GM21576 (cell line): ENCODE measurements around the gene CBLB.
"Not testable (repeated sequence)": the region's sequence is repeated elsewhere in the genome, so short reads cannot be mapped to it uniquely, and the experiment has no call there.

ENCODE experiments used
- ATAC-seq: cut with Tn5 transposase; IDR thresholded peaks from one replicate; pipeline ENCODE4 v1.9.1; 2021; ENCODE audit warnings: mild to moderate bottlenecking, moderate library complexity; ENCODE audit not compliant: unreplicated experiment

CBLB gene

DNA sequence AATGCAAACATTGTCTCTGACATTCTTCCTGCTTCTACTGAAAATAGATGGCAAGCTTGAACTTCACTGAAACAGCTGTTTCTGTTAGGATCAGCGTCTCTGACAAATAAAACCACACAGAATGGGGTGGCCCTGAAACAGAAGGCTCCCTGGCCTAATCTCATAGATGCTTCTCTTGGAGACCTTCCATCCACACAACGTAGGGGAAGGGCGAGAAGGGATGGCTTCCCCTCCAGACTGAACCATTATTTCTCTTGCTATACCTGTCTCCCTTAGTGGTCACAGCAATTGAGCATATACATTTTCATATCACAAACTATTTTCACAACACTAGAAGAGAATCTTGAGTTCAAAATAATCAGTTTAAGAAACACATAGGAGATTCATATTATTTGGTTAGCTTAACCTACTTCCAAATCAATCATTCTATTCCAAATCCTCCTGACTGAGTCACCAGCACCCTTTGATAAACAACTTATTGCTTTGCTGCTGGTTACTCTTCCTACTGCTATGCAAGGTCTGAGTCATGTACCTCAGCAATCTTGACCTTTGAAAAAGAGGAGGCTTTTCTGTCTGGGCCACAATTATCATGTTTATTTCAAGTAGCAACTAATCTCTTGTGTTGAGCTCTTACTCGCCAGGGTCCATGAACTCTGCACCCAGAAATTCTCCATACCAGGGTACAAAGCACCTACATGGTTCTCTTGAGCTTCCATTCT is 45.5 kb downstream of the CBLB start:
- no peak for ATAC-seq

DNA sequence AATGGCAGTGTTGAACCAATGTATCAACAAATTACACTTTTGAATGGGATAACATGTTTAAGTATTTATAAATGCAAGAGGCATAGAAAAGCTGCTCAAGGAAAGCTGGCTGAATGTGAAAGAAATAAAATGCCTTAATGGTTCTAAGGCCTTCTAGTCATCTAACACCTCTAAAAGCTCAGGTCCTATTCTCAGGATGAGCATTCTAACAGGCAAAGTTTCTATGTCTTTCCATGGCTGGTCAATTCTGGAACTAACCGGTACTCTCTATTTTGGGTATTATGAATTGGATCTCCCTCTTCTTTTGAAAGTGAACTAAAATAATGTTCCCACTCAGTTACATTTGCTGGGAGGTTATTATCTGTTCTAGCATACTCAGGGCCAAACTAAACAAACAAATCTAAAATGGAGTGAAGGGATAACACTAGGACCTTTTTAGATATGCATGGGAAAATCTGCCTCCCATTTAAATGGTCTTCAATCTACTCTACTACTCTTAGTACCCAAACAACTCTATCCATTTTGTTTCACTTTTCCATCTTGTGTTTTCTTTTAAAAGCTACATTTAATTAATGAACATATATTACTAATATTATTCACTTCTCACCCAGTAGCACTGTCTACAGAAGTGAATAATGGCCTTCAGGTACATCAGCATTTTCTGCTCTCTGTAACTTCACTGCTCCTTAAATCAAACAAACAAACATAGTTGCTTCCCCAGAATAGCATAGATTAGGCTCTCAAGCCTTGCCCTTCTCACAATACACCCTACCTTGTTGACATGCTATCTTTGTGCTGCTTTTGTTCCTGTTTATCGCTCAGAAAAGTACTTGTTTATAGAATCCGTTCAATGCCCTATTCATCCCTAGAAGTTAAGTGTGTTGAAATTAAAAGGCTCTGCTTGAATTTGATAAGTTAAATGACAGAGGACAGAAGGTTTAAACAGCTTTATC is 46.4 kb downstream of the CBLB start:
- no peak for ATAC-seq

DNA sequence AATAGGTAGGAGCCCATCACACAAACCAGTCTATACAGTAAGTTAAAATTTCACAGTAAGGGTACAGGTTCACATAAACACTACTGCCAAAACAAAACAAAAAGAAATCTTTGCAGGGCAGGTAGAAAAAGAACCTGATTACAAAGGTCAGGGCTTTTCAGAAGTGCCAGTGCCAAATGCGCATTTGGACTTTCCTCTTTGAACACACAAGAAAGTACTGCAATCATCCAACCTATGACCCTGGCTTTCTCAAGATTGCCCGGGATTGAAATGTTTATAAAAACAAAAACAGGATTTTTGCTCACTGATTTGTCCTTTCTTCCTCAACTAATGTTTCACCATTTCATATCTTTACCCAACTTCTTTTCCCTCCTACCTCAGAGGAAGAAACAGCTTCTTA is 47.4 kb downstream of the CBLB start:
- ATAC-seq: no peak

DNA sequence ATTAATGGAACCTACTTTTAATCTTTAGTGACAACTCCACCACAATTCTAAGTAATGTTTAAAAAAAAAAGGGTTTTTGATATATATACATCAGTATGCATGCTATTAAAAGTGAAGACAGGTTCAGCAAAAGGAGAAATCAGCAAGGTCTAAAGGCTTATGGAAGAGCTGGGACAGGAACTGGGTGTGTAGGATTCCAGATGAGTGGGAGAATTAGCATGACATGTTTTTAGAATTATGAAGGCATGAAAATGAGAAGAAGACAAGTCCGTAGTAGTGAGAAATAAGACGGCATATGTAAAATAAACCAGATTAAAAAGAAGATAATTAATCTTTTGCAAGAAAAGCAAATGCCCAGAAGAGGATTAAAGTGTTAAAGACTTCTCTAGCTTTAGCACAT is 52.0 kb downstream of the CBLB start:
- ATAC-seq: no peak

DNA sequence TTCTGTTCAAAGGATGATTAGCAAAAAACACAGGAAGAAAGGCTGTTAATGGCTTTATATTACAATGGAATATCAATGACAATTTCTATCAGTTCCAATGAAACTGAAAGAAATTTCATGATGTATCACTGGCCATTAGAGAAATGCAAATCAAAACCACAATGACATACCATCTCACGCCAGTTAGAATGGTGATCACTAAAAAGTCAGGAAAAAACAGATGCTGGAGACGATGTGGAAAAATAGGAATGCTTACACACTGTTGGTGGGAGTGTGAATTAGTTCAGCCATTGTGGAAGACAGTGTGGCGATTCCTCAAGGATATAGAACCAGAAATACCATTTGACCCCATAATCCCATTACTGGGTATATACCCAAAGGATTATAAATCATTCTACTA is 53.5 kb downstream of the CBLB start:
- ATAC-seq: not testable (repeated sequence)

DNA sequence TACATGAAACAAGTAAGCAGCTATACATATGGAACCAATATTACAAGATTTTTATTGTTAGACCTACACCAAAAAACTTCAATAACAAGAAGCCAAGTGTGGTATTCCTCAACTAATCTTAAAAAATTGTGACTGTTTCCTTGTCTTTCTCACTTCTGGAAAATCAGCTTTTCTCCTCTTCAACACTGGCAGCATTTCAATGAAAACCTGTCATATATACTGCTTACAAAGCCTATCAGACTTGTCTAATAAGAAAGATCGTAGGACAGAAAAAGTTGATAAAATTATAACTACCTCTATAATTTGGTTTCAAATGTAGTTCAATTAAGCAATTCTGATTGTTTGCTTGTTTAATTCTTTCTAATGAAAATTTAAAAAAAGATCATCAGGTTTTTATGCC is 55.1 kb downstream of the CBLB start:
- no peak for ATAC-seq

DNA sequence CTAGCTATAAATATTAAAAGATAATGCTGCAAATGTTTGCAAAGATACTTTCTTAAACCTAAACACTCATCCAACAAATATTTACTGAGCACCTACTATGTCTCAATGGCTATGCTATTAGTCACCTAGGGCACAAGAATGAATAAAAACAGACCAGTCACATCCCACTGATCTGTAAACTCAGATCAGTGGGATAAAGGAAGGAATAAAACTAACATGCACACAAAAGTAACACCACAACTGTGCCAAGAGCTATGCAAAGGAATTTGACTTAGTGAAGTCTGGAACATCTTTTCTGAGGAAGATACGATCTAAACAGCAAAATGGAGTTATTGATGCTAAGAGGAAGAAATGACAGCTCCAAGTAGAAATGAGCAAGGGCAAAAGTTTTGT is 56.6 kb downstream of the CBLB start:
- no peak for ATAC-seq

DNA sequence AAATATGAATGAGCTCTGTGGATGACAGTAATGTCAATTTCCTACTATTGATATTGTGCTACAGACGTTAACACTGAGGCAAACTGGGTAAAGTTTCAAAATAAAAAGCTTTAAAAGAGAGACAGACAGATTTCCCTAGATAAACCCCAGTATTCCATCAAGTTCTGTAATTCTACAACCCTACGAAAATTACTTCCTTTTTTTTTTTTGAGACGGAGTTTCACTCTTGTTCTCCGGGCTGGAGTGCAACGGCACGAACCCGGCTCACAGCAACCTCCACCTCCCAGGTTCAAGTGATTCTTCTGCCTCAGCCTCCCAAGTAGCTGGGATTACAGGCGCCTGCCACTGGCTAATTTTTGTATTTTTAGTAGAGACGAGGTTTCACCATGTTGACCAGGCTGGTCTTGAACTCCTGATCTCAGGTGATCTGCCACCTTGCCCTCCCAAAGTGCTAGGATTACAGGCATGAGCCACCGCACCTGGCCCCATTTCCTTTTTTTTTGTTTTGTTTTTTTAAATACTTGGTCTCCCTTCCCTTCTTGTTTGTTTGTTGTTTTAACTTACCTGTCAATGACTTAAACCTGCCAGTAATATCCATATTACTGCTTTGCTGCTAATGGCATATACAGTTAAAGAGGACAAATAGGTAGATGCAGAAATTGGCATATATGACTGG is 57.2 kb downstream of the CBLB start:
- ATAC-seq: no peak

DNA sequence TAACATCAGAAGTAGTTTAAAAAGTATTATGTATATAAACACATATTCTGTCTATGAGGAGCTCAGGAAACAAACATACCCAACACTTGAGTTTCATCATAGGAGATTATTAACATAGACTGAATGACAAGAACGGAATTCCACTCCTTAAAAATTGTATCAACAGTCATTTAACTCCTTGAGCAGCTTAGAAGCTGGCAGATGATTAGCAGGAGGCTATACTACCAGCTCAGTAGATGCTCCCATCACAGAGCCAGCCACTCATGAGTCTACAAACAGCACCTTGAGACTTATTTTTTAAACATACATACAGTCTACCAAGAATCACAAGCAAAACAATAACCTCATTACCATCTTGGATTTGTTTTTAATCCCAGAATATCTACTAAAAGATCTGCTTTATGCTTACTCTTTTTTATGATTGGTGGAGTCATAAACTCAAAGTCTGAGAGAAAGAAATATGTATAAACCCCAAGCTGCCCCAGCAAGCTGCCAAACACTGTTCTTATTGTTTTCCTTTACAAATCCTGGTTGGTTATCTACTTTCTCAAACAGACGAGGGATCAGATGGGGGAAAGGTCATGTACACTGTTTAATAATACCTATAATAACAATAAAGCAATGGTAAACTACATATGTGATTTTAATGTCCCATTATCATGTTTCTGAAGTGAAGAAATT is 59.5 kb downstream of the CBLB start:
- ATAC-seq: no peak

DNA sequence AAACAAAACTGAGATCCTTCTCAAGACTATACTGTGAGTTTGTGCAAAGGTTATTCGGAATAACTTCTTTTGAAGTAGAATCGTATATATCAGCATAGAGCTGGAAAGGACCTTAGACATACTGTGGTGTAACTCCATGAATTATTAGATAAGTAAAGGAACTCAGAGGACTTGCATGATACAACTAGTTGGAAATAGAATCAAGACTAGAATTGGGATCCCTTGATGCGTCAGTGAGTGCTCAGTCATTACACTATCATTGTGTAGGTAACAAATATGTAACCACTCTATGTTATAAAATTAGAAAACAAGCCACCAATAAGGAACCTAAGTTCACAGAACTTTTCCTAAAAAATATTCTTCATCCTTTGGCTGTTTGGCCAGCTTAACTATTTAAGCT is 61.1 kb downstream of the CBLB start:
- ATAC-seq: no peak

DNA sequence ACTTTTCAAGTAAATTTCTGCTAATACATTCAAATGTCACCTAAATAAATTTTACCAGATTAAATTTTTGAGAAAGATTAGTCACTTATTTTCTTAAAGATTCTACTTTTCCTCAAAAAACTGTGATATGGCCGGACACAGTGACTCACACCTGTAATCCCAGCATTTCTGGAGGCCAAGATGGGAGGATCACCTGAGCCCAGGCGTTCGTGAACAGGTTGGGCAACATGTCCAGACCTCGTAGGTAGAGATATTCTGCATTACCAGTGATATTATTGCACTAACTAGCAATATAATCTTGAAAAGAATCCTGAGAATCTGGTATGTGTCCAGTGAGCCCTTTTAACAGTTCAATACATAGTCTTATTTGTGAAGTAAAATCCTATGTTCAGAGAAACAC is 61.7 kb downstream of the CBLB start:
- ATAC-seq: no peak

DNA sequence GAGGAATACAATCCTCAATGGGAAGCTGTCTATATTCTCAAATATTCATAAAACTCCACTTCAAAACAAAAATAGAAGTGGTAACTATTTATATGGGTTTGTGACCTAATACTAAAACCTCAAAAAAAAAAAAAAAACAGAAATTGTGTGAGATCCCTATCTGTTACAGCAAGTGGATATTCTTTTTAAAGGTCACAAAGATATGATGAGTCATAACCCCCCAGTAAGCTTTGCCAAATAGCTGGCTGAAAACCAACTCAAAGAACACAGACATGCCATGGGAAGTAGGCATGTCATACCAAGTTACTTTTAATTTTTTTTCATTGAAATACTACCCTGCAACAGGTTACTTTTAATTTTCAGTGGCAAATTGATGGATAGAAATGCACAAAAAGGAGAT is 62.5 kb downstream of the CBLB start:
- ATAC-seq: no peak

DNA sequence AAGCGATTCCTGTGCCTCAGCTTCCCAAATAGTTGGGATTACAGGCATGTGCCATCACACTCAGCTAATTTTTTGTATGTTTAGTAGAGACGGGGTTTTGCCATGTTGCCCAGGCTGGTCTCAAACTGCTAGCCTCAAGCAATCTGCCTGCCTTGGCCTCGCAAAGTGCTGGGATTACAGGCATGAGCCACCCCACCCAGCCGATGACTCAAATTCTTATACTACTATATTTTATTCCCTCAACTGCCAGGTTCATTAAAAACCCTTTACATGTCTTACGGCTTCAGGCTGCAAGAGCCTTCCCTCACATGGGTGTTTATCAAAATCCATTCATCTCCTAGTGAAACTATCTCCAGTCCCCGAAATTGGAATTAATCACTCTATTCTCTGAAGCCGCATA is 63.4 kb downstream of the CBLB start:
- ATAC-seq: no peak

DNA sequence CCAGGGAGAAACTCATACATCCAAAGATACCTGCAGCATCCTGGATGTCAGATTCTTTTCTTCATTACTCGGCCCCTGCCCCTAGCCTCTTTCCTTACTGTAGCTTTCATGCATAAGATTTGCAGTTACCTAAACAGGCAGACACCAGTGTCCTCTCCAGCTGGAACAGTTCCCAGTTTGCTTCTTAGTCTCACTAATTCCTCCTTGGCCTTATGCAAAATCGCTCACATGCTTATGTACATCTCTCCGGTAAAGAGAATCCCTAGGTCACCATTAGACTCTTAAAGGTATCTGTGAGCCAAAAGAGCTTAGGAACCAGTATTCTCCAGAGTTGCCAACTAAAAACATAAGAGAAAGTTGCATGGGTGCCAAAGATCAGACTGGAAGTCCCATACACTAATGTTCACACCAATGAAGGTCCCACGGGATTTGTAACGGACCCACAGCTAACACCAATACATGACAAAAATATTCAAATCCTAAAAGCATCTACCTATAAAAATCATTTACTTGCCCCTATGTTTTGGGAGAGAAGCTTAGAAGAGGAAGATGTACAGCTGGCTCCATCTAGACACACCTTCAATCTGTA is 66.6 kb downstream of the CBLB start:
- no peak for ATAC-seq

DNA sequence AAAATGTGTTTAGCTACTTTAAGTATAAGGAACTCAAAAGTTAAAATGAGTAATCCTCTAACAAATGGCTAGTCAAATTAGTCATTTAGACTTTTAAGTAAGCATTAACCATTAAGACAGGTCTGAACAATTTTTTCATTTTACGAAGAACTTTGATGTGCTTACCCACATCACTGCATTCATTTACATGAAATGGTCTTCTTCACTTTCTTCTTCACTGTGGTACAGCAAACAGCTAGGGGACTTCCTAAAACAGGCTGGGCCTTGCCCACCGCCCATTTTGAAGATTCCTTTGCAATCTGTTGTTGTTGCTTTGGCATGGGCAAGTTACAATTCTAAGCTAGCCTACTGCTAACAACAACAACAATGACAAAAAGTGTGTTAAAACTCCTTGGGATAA is 67.4 kb downstream of the CBLB start:
- ATAC-seq: no peak

DNA sequence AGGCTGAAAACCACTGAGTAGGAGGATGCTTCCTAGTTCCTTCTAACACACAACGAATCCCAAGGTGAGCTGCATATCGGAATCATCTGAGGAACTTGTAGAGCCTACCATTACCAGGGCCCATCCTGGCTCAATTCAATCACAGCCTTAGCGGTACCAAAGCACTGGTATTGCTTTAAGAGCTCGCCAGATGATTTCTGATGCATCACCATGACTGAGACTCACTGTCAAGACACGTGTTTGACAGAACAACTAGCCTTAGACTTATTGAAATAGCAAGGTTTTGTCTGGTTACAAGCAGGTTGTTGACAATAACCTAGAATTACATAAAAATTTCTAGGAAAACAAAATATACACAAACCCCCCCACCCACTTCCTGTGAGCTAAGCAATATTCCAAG is 68.5 kb downstream of the CBLB start:
- no peak for ATAC-seq

DNA sequence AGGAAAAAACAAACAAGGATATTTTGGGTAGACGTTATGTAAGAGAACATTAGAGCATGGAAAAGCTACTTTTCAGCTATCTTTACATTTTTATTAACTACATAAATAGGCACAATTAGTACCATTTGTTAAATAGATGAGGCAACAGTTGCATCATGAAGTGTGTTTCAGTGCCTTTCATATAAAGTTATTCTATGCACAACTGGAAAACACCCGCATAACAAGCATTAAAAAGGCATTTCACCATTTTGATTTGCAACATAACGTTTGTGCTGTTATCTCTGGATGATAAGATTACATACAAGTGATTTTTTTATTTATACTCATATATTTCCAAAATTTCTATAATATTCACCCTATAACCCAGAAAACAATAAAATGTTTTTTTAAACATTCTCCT is 69.5 kb downstream of the CBLB start:
- ATAC-seq: no peak

DNA sequence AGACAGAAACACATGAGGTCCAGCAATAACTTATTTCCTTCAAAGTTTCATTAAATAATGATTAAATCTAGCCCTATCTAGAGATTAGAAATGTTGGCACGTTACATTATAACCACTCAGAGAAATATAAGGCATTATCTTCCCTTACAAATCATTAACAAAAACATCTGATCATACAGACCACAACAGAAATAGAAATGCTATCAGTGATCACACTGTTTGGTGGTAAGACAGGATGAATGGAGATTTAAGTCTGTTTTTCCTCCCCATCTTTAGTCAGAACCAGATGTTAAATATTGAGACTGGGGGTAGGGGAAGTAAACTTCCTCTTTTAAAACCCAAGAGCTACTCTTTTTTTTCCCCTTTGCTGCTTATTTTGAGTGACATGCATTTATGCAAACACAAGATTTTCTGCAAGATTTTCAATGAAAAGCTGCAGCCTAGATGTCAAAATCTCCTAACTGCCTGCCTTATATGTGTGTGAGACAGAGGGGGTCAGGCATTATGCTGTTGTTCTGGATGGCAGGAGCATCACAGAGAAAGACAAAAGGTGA is 70.4 kb downstream of the CBLB start:
- ATAC-seq: peak; percentile 81

DNA sequence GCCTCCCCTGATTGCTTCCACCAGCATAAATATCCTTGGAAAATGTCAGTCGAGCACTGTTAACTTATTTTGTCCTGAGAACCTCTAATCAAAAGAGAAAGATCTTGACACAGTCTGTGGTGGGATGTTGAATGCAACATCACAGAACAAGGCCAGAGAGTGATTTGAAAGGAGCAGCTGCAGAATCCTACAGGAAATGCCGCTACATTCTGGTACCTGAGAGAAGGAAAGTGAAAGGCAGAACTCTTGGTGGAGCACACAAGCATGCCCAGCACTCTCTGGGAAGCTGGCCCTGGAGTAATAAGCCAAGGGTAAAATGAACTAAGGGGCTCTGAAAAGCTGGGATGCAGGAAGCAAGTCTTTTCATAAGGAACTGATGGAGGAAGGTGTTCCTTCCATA is 75.8 kb downstream of the CBLB start:
- ATAC-seq: no peak
